GM19468 (cell line): Measurements from ENCODE around the gene MYH15.
A peak's percentile ranks its signal among the peaks of the same experiment; 100 is the strongest.

Source experiments
- ATAC-seq: cut with Tn5 transposase; IDR thresholded peaks from one replicate; pipeline ENCODE4 v1.9.1; 2021; ENCODE audit warnings: mild to moderate bottlenecking, moderate library complexity, moderate number of reproducible peaks; ENCODE audit not compliant: unreplicated experiment; ENCODE audit errors: extremely low read depth

Gene MYH15

GRCh38 chr3:108430540-108430939, 79.9 kb downstream of the MYH15 start:
- no peak for ATAC-seq

- ATAC-seq: no peak
Observed at GRCh38 chr3:108428586-108428985, 81.8 kb downstream of the MYH15 start.

GRCh38 chr3:108420926-108421325, 89.5 kb downstream of the MYH15 start:
- no peak for ATAC-seq

GRCh38 chr3:108416111-108416869, 94.1 kb downstream of the MYH15 start:
- ATAC-seq: no peak

GRCh38 chr3:108415661-108416060, 94.7 kb downstream of the MYH15 start:
- ATAC-seq: no peak

- no peak for ATAC-seq
Observed at GRCh38 chr3:108414007-108414406, 96.4 kb downstream of the MYH15 start.

- ATAC-seq: no peak
Observed at GRCh38 chr3:108412121-108412750, 98.2 kb downstream of the MYH15 start.

- no peak for ATAC-seq
Observed at GRCh38 chr3:108410531-108410984, 99.8 kb downstream of the MYH15 start.

- ATAC-seq: no peak
Observed at GRCh38 chr3:108409800-108410178, 100.6 kb downstream of the MYH15 start.

- no peak for ATAC-seq
Observed at GRCh38 chr3:108408883-108409799, 101.3 kb downstream of the MYH15 start.

- no peak for ATAC-seq
Observed at GRCh38 chr3:108407886-108408285, 102.5 kb downstream of the MYH15 start.

- peak; percentile 84 for ATAC-seq
Observed at GRCh38 chr3:108406661-108407206, 103.7 kb downstream of the MYH15 start.

GRCh38 chr3:108406063-108406660, 104.2 kb downstream of the MYH15 start:
- no peak for ATAC-seq

- ATAC-seq: no peak
Observed at GRCh38 chr3:108404368-108404767, 106.0 kb downstream of the MYH15 start.

GRCh38 chr3:108403686-108404345, 106.6 kb downstream of the MYH15 start:
- ATAC-seq: no peak

- ATAC-seq: no peak
Observed at GRCh38 chr3:108403198-108403597, 107.2 kb downstream of the MYH15 start.

- ATAC-seq: no peak
Observed at GRCh38 chr3:108401836-108402235, 108.6 kb downstream of the MYH15 start.

- ATAC-seq: no peak
Observed at GRCh38 chr3:108398510-108398909, 111.9 kb downstream of the MYH15 start.

- no peak for ATAC-seq
Observed at GRCh38 chr3:108396336-108396735, 114.1 kb downstream of the MYH15 start.

GRCh38 chr3:108394563-108394962, 115.8 kb downstream of the MYH15 start:
- no peak for ATAC-seq
